Measurements from ENCODE around the gene APEH.

- TF ChIP-seq POLR2A (IDR thresholded peaks at IDR 0.05; ENCODE audit: low read length) (peak; percentile 18), GATA1 (IDR thresholded peaks at IDR 0.05; ENCODE audit: low read depth, low read length) (no peak)
Observed at GRCh38 chr3:49667701-49668413, 6.3 kb upstream of the APEH start.

All from erythroblast (primary cell).